OCI-LY1 (cell line): ENCODE data around the gene NHSL2.

Experiments used
- H2AFZ ChIP-seq: fragments of 200-600 bp; sonication (generic), shearing (Covaris generic); 2 replicates; pipeline ENCODE4 v1.6.0; 2014; ENCODE audit warnings: antibody characterized with exemption, mild to moderate bottlenecking, low read length
- H3F3A ChIP-seq: fragments of 200-600 bp; sonication (generic), shearing (Covaris generic); 2 replicates; pipeline ENCODE4 v1.6.0; 2014; ENCODE audit warnings: mild to moderate bottlenecking, antibody characterized with exemption, low read length, moderate library complexity; ENCODE audit not compliant: insufficient read depth
- H3K27ac ChIP-seq: fragments of 200-600 bp; sonication (generic); 2 replicates; pipeline ENCODE4 v1.5.1; 2014; ENCODE audit warnings: low read length, mixed run types, mild to moderate bottlenecking, low read depth; ENCODE audit not compliant: poor library complexity, severe bottlenecking
- H3K27me3 ChIP-seq: fragments of 200-600 bp; sonication (generic); 2 replicates; pipeline ENCODE4 v1.6.0; 2014; ENCODE audit warnings: antibody characterized with exemption, mild to moderate bottlenecking, low read length, moderate library complexity; ENCODE audit not compliant: insufficient read depth
- H3K36me3 ChIP-seq: fragments of 200-600 bp; sonication (generic); 2 replicates; pipeline ENCODE4 v1.6.1; 2014; ENCODE audit warnings: mild to moderate bottlenecking, antibody characterized with exemption, low read length, moderate library complexity, mixed read lengths; ENCODE audit not compliant: insufficient read depth
- H3K4me1 ChIP-seq: fragments of 200-600 bp; sonication (generic); 2 replicates; pipeline ENCODE4 v1.5.1; 2014; ENCODE audit warnings: mild to moderate bottlenecking, low read length, moderate library complexity; ENCODE audit not compliant: insufficient read depth, severe bottlenecking
- H3K4me2 ChIP-seq: fragments of 200-600 bp; sonication (generic), shearing (Covaris generic); 2 replicates; pipeline ENCODE4 v1.6.1; 2014; ENCODE audit warnings: low read length
- H3K4me3 ChIP-seq: fragments of 200-600 bp; sonication (generic); 2 replicates; pipeline ENCODE4 v1.5.1; 2014; ENCODE audit warnings: low read length, low read depth, mild to moderate bottlenecking, mixed read lengths; ENCODE audit not compliant: poor library complexity, severe bottlenecking
- H3K79me2 ChIP-seq: fragments of 200-600 bp; shearing (Covaris generic); 2 replicates; pipeline ENCODE4 v1.6.1; 2016; ENCODE audit warnings: mixed run types, low read length, mixed read lengths; ENCODE audit not compliant: insufficient read depth
- H3K9ac ChIP-seq: fragments of 200-600 bp; sonication (generic), shearing (Covaris generic); 2 replicates; pipeline ENCODE4 v1.6.1; 2014; ENCODE audit warnings: mild to moderate bottlenecking, low read length, mixed read lengths
- H3K9me2 ChIP-seq: fragments of 200-600 bp; sonication (generic), shearing (Covaris generic); 2 replicates; pipeline ENCODE4 v1.6.1; 2014; ENCODE audit warnings: low read depth, mild to moderate bottlenecking, low read length, mixed read lengths
- H3K9me3 ChIP-seq: fragments of 200-600 bp; shearing (Covaris generic); 2 replicates; pipeline ENCODE4 v1.6.1; 2014; ENCODE audit warnings: low read length, mixed read lengths
- H4K20me1 ChIP-seq: fragments of 200-600 bp; sonication (generic), shearing (Covaris generic); 2 replicates; pipeline ENCODE4 v1.6.0; 2016; ENCODE audit warnings: mild to moderate bottlenecking, low read length; ENCODE audit not compliant: insufficient read depth
- CTCF ChIP-seq: fragments of 200-600 bp; sonication (generic), shearing (Covaris generic); IDR thresholded peaks from 2 replicates; pipeline ENCODE4 v1.5.1; 2017; ENCODE audit warnings: mild to moderate bottlenecking, antibody characterized with exemption, low read length, moderate library complexity, mixed read lengths
- EZH2 ChIP-seq: fragments of 200-600 bp; sonication (generic), shearing (Covaris generic); IDR thresholded peaks from 2 replicates; pipeline ENCODE4 v1.8.0; 2017; ENCODE audit warnings: borderline replicate concordance, mixed run types, mild to moderate bottlenecking, antibody characterized with exemption, low read length, moderate library complexity, mixed read lengths

NHSL2 gene

DNA sequence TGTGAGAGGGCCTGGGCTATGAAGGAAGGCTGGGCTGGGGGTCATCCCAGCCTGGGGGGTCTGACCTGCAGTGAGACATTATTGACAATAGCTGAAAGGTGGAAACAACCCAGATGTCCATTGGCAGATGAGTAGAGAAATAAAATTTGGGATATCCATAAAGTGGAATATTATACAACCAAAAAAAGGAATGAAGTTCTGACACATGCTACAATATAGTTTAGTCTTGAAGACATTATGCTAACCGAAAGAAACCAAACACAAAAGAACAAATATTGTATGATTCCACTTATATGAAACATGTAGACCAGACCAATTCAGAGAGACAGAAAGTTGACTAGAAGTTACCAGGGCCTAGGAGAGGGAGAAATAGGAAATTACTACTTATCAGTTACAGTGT is 176.3 kb downstream of the NHSL2 start:
- H3K27ac ChIP-seq, result no peak overlapping the region
- no peaks in the 10 kb centered on the region for H3K27me3 ChIP-seq
- no peaks in the 10 kb centered on the region for H3K9me3 ChIP-seq
- H3K9me2 ChIP-seq, result no peaks in the 10 kb centered on the region
- no peak for TF ChIP-seq EZH2
- no peak for TF ChIP-seq CTCF
- no peaks in the 10 kb centered on the region for H4K20me1 ChIP-seq
- H3K4me2 ChIP-seq, result no peak overlapping the region
- H3K4me1 ChIP-seq, result no peaks in the 10 kb centered on the region
- no peak overlapping the region for H3K4me3 ChIP-seq
- no peaks in the 10 kb centered on the region for H3K36me3 ChIP-seq
- no peaks in the 10 kb centered on the region for H3K79me2 ChIP-seq
- no peak overlapping the region for H3K9ac ChIP-seq
- no peak overlapping the region for H2AFZ ChIP-seq
- no peaks in the 10 kb centered on the region for H3F3A ChIP-seq

GRCh38 chrX:72088761-72089160 is 178.1 kb downstream of the NHSL2 start:
- Histone ChIP-seq H3F3A (no peaks in the 10 kb centered on the region), H3K27ac (no peak overlapping the region), H3K79me2 (no peaks in the 10 kb centered on the region), H3K27me3 (no peaks in the 10 kb centered on the region), H3K4me2 (no peak overlapping the region), H3K36me3 (no peaks in the 10 kb centered on the region), H3K4me1 (no peaks in the 10 kb centered on the region), H3K9ac (no peak overlapping the region), H3K4me3 (no peak overlapping the region), H3K9me2 (no peaks in the 10 kb centered on the region), H2AFZ (no peak overlapping the region), H3K9me3 (no peaks in the 10 kb centered on the region), H4K20me1 (no peaks in the 10 kb centered on the region)
- no peak for TF ChIP-seq CTCF

- Histone ChIP-seq H2AFZ (no peak overlapping the region), H3K9ac (no peak overlapping the region), H3K4me2 (no peak overlapping the region), H3K9me2 (no peaks in the 10 kb centered on the region), H3K27me3 (no peaks in the 10 kb centered on the region), H3K36me3 (no peaks in the 10 kb centered on the region), H3K79me2 (no peaks in the 10 kb centered on the region), H3K27ac (no peak overlapping the region), H3K4me1 (no peaks in the 10 kb centered on the region), H3K4me3 (no peak overlapping the region), H3K9me3 (no peaks in the 10 kb centered on the region), H4K20me1 (no peaks in the 10 kb centered on the region), H3F3A (no peaks in the 10 kb centered on the region)
- TF ChIP-seq CTCF (no peak), EZH2 (no peak)
These were observed 178.6 kb downstream of the NHSL2 start for GRCh38 chrX:72089254-72089653.
